Kidney (tissue), 14 donors: ENCODE results near the gene RELL2. TPM values are rescaled to one million over a fixed set of nuclear protein-coding genes. Genes with fewer than 3 reads are reported as not detected.

Experiments used
- DNase-seq, 5 donors: peaks; one replicate each; pipeline ENCODE4 v3.0.0-alpha.2; 2013 to 2020
- FAIRE-seq: peaks from 2 replicates; lab custom pipeline; 2012; peaks lifted over from hg19 to GRCh38; lab: Jason Lieb, UNC
- H3K27ac ChIP-seq, 2 donors: one replicate each; pipeline ENCODE4 v1.7.0; 2013; ENCODE audit warnings: low read depth in 2 of 2, low read length in 2 of 2, inconsistent platforms in 1 of 2
- H3K27me3 ChIP-seq: one replicate; pipeline ENCODE4 v1.7.1; 2013; ENCODE audit warnings: low read length, inconsistent platforms; ENCODE audit not compliant: control insufficient read depth, insufficient read depth
- H3K36me3 ChIP-seq, 3 donors: one replicate each; pipeline versions ENCODE4 v1.7.0 to v1.7.1; 2013; ENCODE audit warnings: low read length in 3 of 3, control low read depth in 1 of 3, inconsistent platforms in 1 of 3; ENCODE audit not compliant: insufficient read depth in 3 of 3, control insufficient read depth in 2 of 3
- H3K4me1 ChIP-seq, 3 donors: one replicate each; pipeline versions ENCODE4 v1.7.0 to v1.7.1; 2013; ENCODE audit warnings: low read length in 3 of 3, inconsistent platforms in 1 of 3, low read depth in 1 of 3; ENCODE audit not compliant: control insufficient read depth in 2 of 3, insufficient read depth in 2 of 3
- H3K4me3 ChIP-seq, 3 donors: one replicate each; pipeline versions ENCODE4 v1.7.0 to v1.8.1; 2013; ENCODE audit warnings: low read length in 3 of 3, control low read depth in 1 of 3, inconsistent platforms in 1 of 3
- H3K9ac ChIP-seq, 3 donors: one replicate each; pipeline versions ENCODE4 v1.7.0 to v1.7.1; 2013; ENCODE audit warnings: low read length in 3 of 3, control low read depth in 1 of 3, inconsistent platforms in 1 of 3
- H3K9me3 ChIP-seq, 3 donors: one replicate each; pipeline versions ENCODE4 v1.7.0 to v1.7.1; 2013; ENCODE audit warnings: low read length in 3 of 3, control low read depth in 1 of 3, inconsistent platforms in 1 of 3; ENCODE audit not compliant: control insufficient read depth in 2 of 3, insufficient read depth in 1 of 3
- CTCF ChIP-seq: IDR thresholded peaks from 3 replicates; pipeline ENCODE4 v1.5.1; 2012; ENCODE audit warnings: mild to moderate bottlenecking, moderate library complexity, borderline replicate concordance; ENCODE audit not compliant: insufficient read depth; ENCODE audit errors: extremely low read depth
- intact Hi-C: fragments of 100-400 bp; cut with DNase I; formaldehyde crosslinking; loops from one replicate; pipeline ENCODE4 v1.11.1; 2022
- polyA plus RNA-seq: library from polyadenylated mRNA; stranded (reverse); fragments of 350-450 nt; fragmentation: Illumina TruSeq; extraction: RNeasy Lipid Tissue Mini Kit (QIAGEN cat#74804); gene quantifications from one replicate; pipeline ENCODE4 v1.2.3, GENCODE V29; 2014; ENCODE audit warnings: low read depth, low replicate concordance; ENCODE audit not compliant: insufficient read depth
- total RNA-seq: library from RNA; stranded (reverse); fragmentation: NEBNext Ultra II Directional; extraction: Animal tissue kit (Norgen Biotek cat#: 25700); gene quantifications from one replicate; pipeline ENCODE4 v1.2.1, GENCODE V29; 2021
- donor health status: control.
- donor health status: control.
- donor health status: control.
- donor health status: control.
- donor health status: control.
- donor health status: DM: yes; HTN: yes; CAD: no.
- donor health status: Normal renal cell carcinoma (clear cell type).

RELL2 gene
- total and polyA plus RNA-seq, 2 donors from 2014 or later = 3.0 to 8.2 TPM

GRCh38 chr5:141651728-141652105, 14.9 kb downstream of the RELL2 start:
- intact Hi-C loops = no loop called here
- peak in 2 of 5 donors; percentile 14 to 16 for DNase-seq
- Histone ChIP-seq H3K27me3 (no peaks in the 10 kb centered on the region), H3K4me3 (peak overlapping the region; percentile 39 to 69 (median 58)), H3K9ac (peak overlapping the region in 1 of 3 donors; percentile 61), H3K36me3 (no peaks in the 10 kb centered on the region), H3K27ac (no peak overlapping the region), H3K9me3 (no peaks in the 10 kb centered on the region), H3K4me1 (peaks cover 0 to 4% (median 0%) of the 10 kb centered on the region in 3 donors)
- no peak for TF ChIP-seq CTCF
- FAIRE-seq = no peak

DNA sequence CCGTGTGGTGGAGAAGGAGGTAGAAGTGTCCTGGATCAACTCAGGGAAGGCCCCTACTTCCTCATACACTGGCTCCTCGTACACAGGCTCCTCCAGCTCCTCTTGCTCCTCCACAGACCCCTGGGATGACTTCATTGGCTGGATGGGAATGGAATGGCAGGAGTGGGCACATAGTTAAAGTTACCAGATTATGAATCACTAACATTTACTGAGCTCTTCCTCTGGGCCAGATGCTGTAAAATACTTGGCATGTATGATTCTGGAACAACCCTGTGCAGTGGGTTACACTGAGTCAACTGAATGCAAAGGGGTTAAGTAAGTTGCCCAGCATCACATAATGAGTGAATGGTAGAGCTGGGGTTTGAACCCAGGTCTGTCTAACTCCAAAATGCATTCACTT, 17.5 kb downstream of the RELL2 start:
- peaks cover 0 to 3% (median 0%) of the 10 kb centered on the region in 3 donors for H3K36me3 ChIP-seq
- H3K4me1 ChIP-seq = peaks cover 0 to 4% (median 0%) of the 10 kb centered on the region in 3 donors
- no peaks in the 10 kb centered on the region for H3K27me3 ChIP-seq
- no peak overlapping the region for H3K9ac ChIP-seq
- FAIRE-seq = no peak
- TF ChIP-seq CTCF = no peak
- intact Hi-C loops = no loop called here
- no peak overlapping the region for H3K27ac ChIP-seq
- H3K4me3 ChIP-seq = no peak overlapping the region
- DNase-seq = no peak
- no peaks in the 10 kb centered on the region for H3K9me3 ChIP-seq

DNA sequence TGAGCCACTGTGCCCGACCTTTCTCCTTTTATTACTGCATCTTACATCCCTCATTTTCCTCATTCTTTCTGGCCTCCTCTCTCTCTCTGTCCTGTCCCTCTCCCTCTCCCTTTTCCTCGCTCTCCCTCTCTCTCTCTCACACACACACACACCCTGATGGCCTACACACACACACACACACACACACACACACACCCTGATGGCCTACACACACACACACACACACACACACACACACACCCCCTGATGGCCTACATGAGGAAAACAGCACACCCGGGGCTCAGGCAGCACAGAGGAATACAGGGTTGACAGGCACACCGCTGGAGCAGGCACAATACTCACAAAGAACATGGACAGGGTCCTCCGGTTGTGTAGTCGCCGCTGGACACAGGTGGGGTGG, 18.2 kb downstream of the RELL2 start:
- Histone ChIP-seq H3K4me3 (no peak overlapping the region), H3K36me3 (peaks cover 0 to 3% (median 0%) of the 10 kb centered on the region in 3 donors), H3K9ac (no peak overlapping the region), H3K27ac (no peak overlapping the region), H3K9me3 (no peaks in the 10 kb centered on the region), H3K4me1 (peaks cover 0 to 4% (median 0%) of the 10 kb centered on the region in 3 donors), H3K27me3 (no peaks in the 10 kb centered on the region)
- TF ChIP-seq CTCF = no peak
- intact Hi-C loops = no loop called here
- DNase-seq = no peak
- no peak for FAIRE-seq

DNA sequence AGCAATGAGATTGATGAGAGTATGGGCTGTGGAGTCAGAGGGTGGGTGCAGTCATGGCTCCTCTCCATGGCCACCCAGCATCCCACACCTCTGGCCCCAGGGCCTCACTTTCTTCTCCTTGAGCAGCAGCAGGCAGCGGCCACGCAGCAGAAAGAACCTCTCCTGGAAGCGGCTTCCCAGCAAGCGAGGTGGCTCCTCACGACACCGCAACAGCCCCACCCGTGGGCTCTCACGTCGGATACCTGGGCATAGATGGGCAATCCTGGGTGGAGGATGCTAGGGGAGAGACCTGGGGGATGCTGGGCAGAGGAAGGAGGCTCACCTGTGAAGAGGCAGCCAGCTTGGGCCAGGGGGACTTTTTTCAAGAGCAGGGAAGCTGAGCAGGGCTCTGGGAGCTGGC, 19.6 kb downstream of the RELL2 start:
- DNase-seq (no peak), FAIRE-seq (no peak)
- TF ChIP-seq CTCF = no peak
- intact Hi-C loops = no loop called here
- H3K9me3 ChIP-seq = no peaks in the 10 kb centered on the region
- no peak overlapping the region for H3K9ac ChIP-seq
- H3K4me3 ChIP-seq = no peak overlapping the region
- peaks cover 0 to 3% (median 2%) of the 10 kb centered on the region in 3 donors for H3K36me3 ChIP-seq
- peaks cover 0 to 2% (median 0%) of the 10 kb centered on the region in 3 donors for H3K4me1 ChIP-seq
- H3K27ac ChIP-seq = no peak overlapping the region
- no peaks in the 10 kb centered on the region for H3K27me3 ChIP-seq
